HepG2 (cell line): ENCODE data around the gene MFSD12. TPM values are rescaled to one million over a fixed set of nuclear protein-coding genes. Genes with fewer than 3 reads are reported as not detected.

Experiments
- ATAC-seq: fragments of 200-7000 bp; cut with Tn5 transposase; 3 replicates; pipeline ENCODE4 v1.9.1; 2020; ENCODE audit warnings: mild to moderate bottlenecking, moderate library complexity
- BruUV-seq: library from RNA; stranded (reverse); fragments of 400-500 nt; replicated peaks from 2 replicates; lab custom pipeline; 2021; lab: Mats Ljungman, UMichigan
- CTCF ChIA-PET: fragments of 300-600 bp; formaldehyde crosslinking; extraction: SDS; loops from one replicate; lab custom pipeline; 2021; ENCODE audit warnings: low total read pairs, inconsistent platforms, low intra/inter-chr PET ratio; lab: Yijun Ruan, JAX
- POLR2A ChIA-PET: fragments of 350-600 bp; sonication (Branson Sonifier 250); formaldehyde crosslinking; loops from one replicate; lab custom pipeline; 2020; ENCODE audit warnings: antibody characterized with exemption, inconsistent platforms; lab: Yijun Ruan, JAX
- DNase-seq: peaks from one replicate; pipeline ENCODE4 v3.0.0-alpha.2; 2015; ENCODE audit warnings: low spot score
- FAIRE-seq: peaks from 3 replicates; lab custom pipeline; 2011; peaks lifted over from hg19 to GRCh38; lab: Jason Lieb, UNC
- H2AFZ ChIP-seq: one replicate; pipeline ENCODE4 v1.6.1; 2011; ENCODE audit warnings: low read length, inconsistent platforms
- H3K27ac ChIP-seq: fragments of 300-600 bp; 3 replicates; pipeline ENCODE4 v1.8.0; 2011; ENCODE audit warnings: mixed run types, mild to moderate bottlenecking, mixed read lengths, low read length, inconsistent platforms; ENCODE audit not compliant: insufficient read depth; ENCODE audit errors: extremely low read length
- H3K27me3 ChIP-seq, 2 experiments: fragments of 200-600 bp in 1 of 2; 2 replicates in 1 of 2; 3 replicates in 1 of 2; pipeline versions ENCODE4 v1.6.0 to v1.8.0; 2011; ENCODE audit warnings: low read length in 2 of 2, mild to moderate bottlenecking in 2 of 2, moderate library complexity in 2 of 2, inconsistent platforms in 1 of 2; ENCODE audit not compliant: insufficient read depth in 2 of 2, control insufficient read depth in 1 of 2
- H3K36me3 ChIP-seq, 2 experiments: fragments of 200-600 bp in 1 of 2; replicated peaks in 1 of 2; 2 replicates in 1 of 2; 3 replicates in 1 of 2; pipeline versions ENCODE4 v1.5.1 to v1.8.0; 2011; ENCODE audit warnings: low read length in 2 of 2, inconsistent platforms in 1 of 2; ENCODE audit not compliant: insufficient read depth in 2 of 2, control insufficient read depth in 1 of 2
- H3K4me1 ChIP-seq: 2 replicates; pipeline ENCODE4 v1.5.1; 2012; ENCODE audit warnings: low read length, inconsistent platforms; ENCODE audit not compliant: insufficient read depth
- H3K4me2 ChIP-seq: 2 replicates; pipeline ENCODE4 v1.6.0; 2011; ENCODE audit warnings: low read depth, low read length, inconsistent platforms
- H3K4me3 ChIP-seq, 3 experiments: fragments of 200-600 bp in 1 of 3; sonication (generic), shearing (Covaris generic) in 1 of 3; replicated peaks in 1 of 3; 2 replicates each; pipeline ENCODE4 v1.5.1; 2011 to 2016; ENCODE audit warnings: low read length in 3 of 3, inconsistent platforms in 2 of 3, low read depth in 2 of 3, mild to moderate bottlenecking in 2 of 3, control low read depth in 1 of 3, mixed read lengths in 1 of 3; ENCODE audit not compliant: insufficient read depth in 1 of 3
- H3K79me2 ChIP-seq: one replicate; pipeline ENCODE4 v1.6.1; 2011; ENCODE audit warnings: low read length, inconsistent platforms; ENCODE audit not compliant: insufficient read depth
- H3K9ac ChIP-seq: 2 replicates; pipeline ENCODE4 v1.6.0; 2011; ENCODE audit warnings: mild to moderate bottlenecking, low read depth, low read length, inconsistent platforms; ENCODE audit not compliant: insufficient read depth
- H3K9me3 ChIP-seq: 2 replicates; pipeline ENCODE4 v1.5.1; 2012; ENCODE audit warnings: mild to moderate bottlenecking, low read length
- H4K20me1 ChIP-seq: 2 replicates; pipeline ENCODE4 v1.6.0; 2011; ENCODE audit warnings: inconsistent platforms, mild to moderate bottlenecking, low read length, moderate library complexity; ENCODE audit not compliant: insufficient read depth
- RBFOX2 ChIP-seq: fragments of 200-400 bp; formaldehyde crosslinking; IDR thresholded peaks from 2 replicates; pipeline ENCODE4 v1.6.1; 2017; ENCODE audit warnings: low read depth, mild to moderate bottlenecking, low read length
- ZMYM2 ChIP-seq: sonication (generic); formaldehyde crosslinking; IDR thresholded peaks from 2 replicates; pipeline ENCODE4 v1.8.0; 2022; ENCODE audit warnings: mild to moderate bottlenecking, missing genetic modification reagents
- ZNF331 ChIP-seq: sonication (generic); formaldehyde crosslinking; IDR thresholded peaks from 2 replicates; pipeline ENCODE4 v1.4.0; 2020; ENCODE audit warnings: missing genetic modification reagents
- WGBS: methylation state at CpG from one replicate; pipeline ENCODE4 v1.1.6; 2017; ENCODE audit warnings: low lambda C conversion rate; 5-methylcytosine and 5-hydroxymethylcytosine counted together
- in situ Hi-C: cut with HindIII; loops from 2 replicates; pipeline ENCODE4 v1.10.0; 2017; ENCODE audit warnings: low pct_unique_long_range_greater_than_20kb; ENCODE audit not compliant: extremely low pct_ligation_motif_present
- intact Hi-C: fragments of 100-400 bp; cut with micrococcal nuclease; formaldehyde crosslinking; loops from one replicate; pipeline ENCODE4 v1.10.0; 2022; ENCODE audit not compliant: unreplicated experiment
- polyA plus RNA-seq, 8 experiments: library from polyadenylated mRNA; depleted of rRNA in 3 of 8; stranded (reverse) in 7 of 8; unstranded in 1 of 8; fragments of >200 nt; fragmentation: Illumina TruSeq in 4 of 8; extraction: Trizol in 4 of 8; gene quantifications; 2 replicates each; pipeline versions ENCODE4 v1.2.1 to v1.2.3, GENCODE V29; 2011 to 2016; ENCODE audit warnings: low read depth in 4 of 8, missing spikeins in 1 of 8, mixed read lengths in 1 of 8; ENCODE audit not compliant: insufficient read depth in 1 of 8
- total RNA-seq, 5 experiments: library from RNA; depleted of rRNA; stranded (reverse); fragments of >200 nt; fragmentation: Illumina TruSeq; extraction: Trizol; gene quantifications; 2 replicates each; pipeline ENCODE4 v1.2.3, GENCODE V29; 2016; ENCODE audit warnings: low read depth in 1 of 5
- TF ChIP-seq, protein P1 (sequence below): IDR thresholded peaks from 2 replicates; pipeline ENCODE4 v1.6.1; 2016; ENCODE audit warnings: missing compliant biosample characterization, missing genetic modification reagents, borderline replicate concordance

The MFSD12 gene
- total and polyA plus RNA-seq, 2 of the 13 experiments (the other 11 are each of a cell fraction or from before 2014, with no cell fraction given), result 27.2 to 29.1 TPM

DNA sequence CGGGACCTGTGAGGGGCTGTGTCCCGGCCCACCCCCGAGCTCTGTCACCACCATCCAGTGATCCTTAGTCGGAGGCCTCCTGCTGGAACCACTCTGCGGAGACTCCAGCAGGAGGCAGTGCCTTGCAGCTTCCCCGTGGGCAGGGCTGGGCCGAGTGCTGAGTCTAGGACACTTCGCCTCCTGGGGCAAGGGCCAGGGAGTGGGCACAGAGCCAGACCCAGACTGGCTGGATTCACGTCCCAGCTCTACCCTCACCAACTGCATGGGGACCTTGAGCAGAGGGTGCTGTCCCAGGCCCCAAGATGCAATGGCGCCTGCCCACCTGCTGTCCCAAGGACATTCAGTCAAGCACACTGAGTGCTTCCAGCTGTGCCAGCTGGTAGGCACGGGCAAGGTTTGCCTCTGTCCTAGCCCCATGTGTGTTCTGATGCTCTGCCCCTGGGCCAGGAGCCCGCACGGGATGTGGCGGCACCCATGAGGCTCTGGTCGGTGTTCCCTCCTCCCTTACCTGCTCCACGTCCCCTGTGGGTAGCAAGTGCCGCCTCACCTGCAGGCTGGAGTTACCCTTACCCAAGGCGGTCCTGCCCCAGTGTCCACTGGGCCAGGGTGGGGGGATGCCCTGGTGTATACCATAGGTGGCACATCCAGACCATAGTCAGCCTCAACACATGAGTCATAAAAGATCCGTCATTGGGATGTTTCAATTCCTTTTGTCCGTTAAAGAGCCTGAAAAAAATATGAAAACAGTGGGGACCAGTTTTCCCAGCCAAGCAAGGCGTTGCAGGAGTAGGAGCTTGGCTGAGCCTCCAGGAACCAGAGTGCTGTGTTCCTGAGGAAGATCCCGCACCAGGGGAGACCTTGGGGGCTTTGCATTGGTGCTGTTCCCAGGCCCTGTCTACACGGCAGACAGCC lies 43.9 kb downstream of the MFSD12 start:
- POLR2A ChIA-PET, result no interaction called here
- H3K4me1 ChIP-seq, result peaks cover 16% of the 10 kb centered on the region
- H4K20me1 ChIP-seq, result peaks cover 37% of the 10 kb centered on the region; the same call in 1 of the 2 replicates
- no peaks in the 10 kb centered on the region for H3K9me3 ChIP-seq
- ATAC-seq (no peak), FAIRE-seq (no peak), DNase-seq (no peak)
- H3K9ac ChIP-seq, result no peak overlapping the region
- WGBS, result 97% methylated on average over 13 of the region's 23 CpGs
- no peak overlapping the region for H3K27ac ChIP-seq
- CTCF ChIA-PET, result no interaction called here
- no peak overlapping the region for H3K4me3 ChIP-seq
- no TSS peak for BruUV-seq
- H3K4me2 ChIP-seq, result no peak overlapping the region
- no peak for TF ChIP-seq ZMYM2 (CRISPR knock-in tag)
- 0 out of 2 replicates have a peak, but pooled peaks have one; percentile 13 for TF ChIP-seq RBFOX2
- TF ChIP-seq ZNF331 (CRISPR knock-in tag), result no peak
- TF ChIP-seq, protein P1, sequence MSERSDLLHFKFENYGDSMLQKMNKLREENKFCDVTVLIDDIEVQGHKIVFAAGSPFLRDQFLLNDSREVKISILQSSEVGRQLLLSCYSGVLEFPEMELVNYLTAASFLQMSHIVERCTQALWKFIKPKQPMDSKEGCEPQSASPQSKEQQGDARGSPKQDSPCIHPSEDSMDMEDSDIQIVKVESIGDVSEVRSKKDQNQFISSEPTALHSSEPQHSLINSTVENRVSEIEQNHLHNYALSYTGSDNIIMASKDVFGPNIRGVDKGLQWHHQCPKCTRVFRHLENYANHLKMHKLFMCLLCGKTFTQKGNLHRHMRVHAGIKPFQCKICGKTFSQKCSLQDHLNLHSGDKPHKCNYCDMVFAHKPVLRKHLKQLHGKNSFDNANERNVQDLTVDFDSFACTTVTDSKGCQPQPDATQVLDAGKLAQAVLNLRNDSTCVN (CRISPR knock-in tag), result no peak
- H3K79me2 ChIP-seq, result peaks cover 71% of the 10 kb centered on the region
- peaks cover 5 to 26% of the 10 kb centered on the region in 2 experiments; a peak in 4 of 5 replicates for H3K36me3 ChIP-seq
- no peak overlapping the region for H2AFZ ChIP-seq
- intact Hi-C loops (no loop called here), in situ Hi-C loops (no loop called here)
- no peaks in the 10 kb centered on the region for H3K27me3 ChIP-seq
